ENCODE results near the gene ZNF407.

DNA sequence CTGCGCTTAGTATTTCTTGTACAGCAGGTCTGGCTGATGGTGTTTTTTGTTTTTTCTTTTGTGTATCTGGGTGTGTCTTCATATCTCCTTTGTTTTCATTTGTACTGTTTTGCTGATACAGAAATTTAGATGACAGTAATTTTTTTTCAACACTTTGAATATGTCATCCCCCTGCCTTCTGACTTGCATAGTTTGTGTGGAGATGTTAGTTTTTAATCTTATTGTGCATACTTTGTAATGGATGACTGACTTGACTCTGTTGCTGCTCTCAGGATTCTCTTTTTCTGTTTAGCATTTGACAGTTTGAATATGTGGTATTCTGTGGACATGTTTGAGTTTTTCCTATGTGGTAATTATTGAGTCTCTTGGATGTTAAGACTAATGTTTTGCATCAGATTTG lies 161.3 kb downstream of the ZNF407 start:
- TF ChIP-seq EP300 (IDR thresholded peaks at IDR 0.05), result no peak
- TF ChIP-seq POLR2AphosphoS5 (IDR thresholded peaks at IDR 0.05), result no peak
- TF ChIP-seq, protein P1, sequence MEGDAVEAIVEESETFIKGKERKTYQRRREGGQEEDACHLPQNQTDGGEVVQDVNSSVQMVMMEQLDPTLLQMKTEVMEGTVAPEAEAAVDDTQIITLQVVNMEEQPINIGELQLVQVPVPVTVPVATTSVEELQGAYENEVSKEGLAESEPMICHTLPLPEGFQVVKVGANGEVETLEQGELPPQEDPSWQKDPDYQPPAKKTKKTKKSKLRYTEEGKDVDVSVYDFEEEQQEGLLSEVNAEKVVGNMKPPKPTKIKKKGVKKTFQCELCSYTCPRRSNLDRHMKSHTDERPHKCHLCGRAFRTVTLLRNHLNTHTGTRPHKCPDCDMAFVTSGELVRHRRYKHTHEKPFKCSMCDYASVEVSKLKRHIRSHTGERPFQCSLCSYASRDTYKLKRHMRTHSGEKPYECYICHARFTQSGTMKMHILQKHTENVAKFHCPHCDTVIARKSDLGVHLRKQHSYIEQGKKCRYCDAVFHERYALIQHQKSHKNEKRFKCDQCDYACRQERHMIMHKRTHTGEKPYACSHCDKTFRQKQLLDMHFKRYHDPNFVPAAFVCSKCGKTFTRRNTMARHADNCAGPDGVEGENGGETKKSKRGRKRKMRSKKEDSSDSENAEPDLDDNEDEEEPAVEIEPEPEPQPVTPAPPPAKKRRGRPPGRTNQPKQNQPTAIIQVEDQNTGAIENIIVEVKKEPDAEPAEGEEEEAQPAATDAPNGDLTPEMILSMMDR (IDR thresholded peaks at IDR 0.05), result no peak
- no peak for TF ChIP-seq POLR2A (IDR thresholded peaks at IDR 0.05)

Data from stomach (tissue), 4 donors.